Naive B cell (primary cell): ENCODE results near the gene ZNF337. TPM values are rescaled to one million over a fixed set of nuclear protein-coding genes. Genes with fewer than 3 reads are reported as not detected.
"Not testable (repeated sequence)": the region's sequence is repeated elsewhere in the genome, so short reads cannot be mapped to it uniquely, and the experiment has no call there.

Experiments used
- ATAC-seq, 2 donors: fragments of 150-1000 bp; cut with Tn5 transposase; 2 replicates each; pipeline ENCODE4 v1.10.0; 2021; ENCODE audit warnings: low read depth in 2 of 2, mild to moderate bottlenecking in 2 of 2, moderate library complexity in 2 of 2
- DNase-seq: peaks from one replicate; pipeline ENCODE4 v3.0.0; 2022
- H3K27ac Mint-ChIP-seq, 6 donors: one replicate each; pipeline ENCODE4 v1.8.0; 2020 to 2022; ENCODE audit warnings: mild to moderate bottlenecking in 6 of 6, mixed read lengths in 6 of 6, moderate library complexity in 5 of 6, inconsistent platforms in 2 of 6
- H3K27me3 Mint-ChIP-seq, 3 donors: one replicate each; pipeline ENCODE4 v1.8.0; 2021 to 2022; ENCODE audit warnings: mixed read lengths in 3 of 3, mild to moderate bottlenecking in 1 of 3
- H3K36me3 Mint-ChIP-seq, 2 donors: one replicate each; pipeline ENCODE4 v1.8.0; 2020 to 2022; ENCODE audit warnings: mixed read lengths in 2 of 2, inconsistent platforms in 1 of 2, mild to moderate bottlenecking in 1 of 2
- H3K4me1 Mint-ChIP-seq, 3 donors: one replicate each; pipeline ENCODE4 v1.8.0; 2020 to 2022; ENCODE audit warnings: mixed read lengths in 3 of 3, inconsistent platforms in 1 of 3, mild to moderate bottlenecking in 1 of 3, moderate library complexity in 1 of 3
- H3K4me3 Mint-ChIP-seq, 8 donors: one replicate each; pipeline ENCODE4 v1.8.0; 2020 to 2022; ENCODE audit warnings: mild to moderate bottlenecking in 8 of 8, mixed read lengths in 8 of 8, moderate library complexity in 8 of 8, inconsistent platforms in 2 of 8
- H3K9me3 Mint-ChIP-seq, 7 donors: one replicate each; pipeline ENCODE4 v1.8.0; 2020 to 2022; ENCODE audit warnings: mixed read lengths in 7 of 7, mild to moderate bottlenecking in 5 of 7, inconsistent platforms in 2 of 7, moderate library complexity in 1 of 7
- polyA plus RNA-seq, 6 donors: library from polyadenylated mRNA; unstranded; fragments of 300-500 nt; fragmentation: Illumina TruSeq; gene quantifications; one replicate each; pipeline ENCODE4 v1.2.3, GENCODE V29; 2021; ENCODE audit warnings: low read depth in 6 of 6

Gene ZNF337
- polyA plus RNA-seq, 6 donors from 2014 or later: 0.77 to 10.0 (median 7.8) TPM

GRCh38 chr20:25718896-25719809, 22.5 kb upstream of the ZNF337 start:
- H3K4me3 Mint-ChIP-seq, H3K4me1 Mint-ChIP-seq, DNase-seq, ATAC-seq, H3K27me3 Mint-ChIP-seq, H3K27ac Mint-ChIP-seq: not testable (repeated sequence)
- Mint-ChIP-seq H3K36me3 (peaks cover 45 to 52% of the 10 kb centered on the region in 2 donors), H3K9me3 (peaks cover 7 to 49% (median 36%) of the 10 kb centered on the region in 7 donors)

GRCh38 chr20:25707695-25708094, 11.0 kb upstream of the ZNF337 start:
- H3K27ac Mint-ChIP-seq: peak overlapping the region in 2 of 6 donors; percentile 8 to 30

GRCh38 chr20:25706793-25707192, 10.1 kb upstream of the ZNF337 start:
- DNase-seq: peak; percentile 20
- H3K36me3 Mint-ChIP-seq: peaks cover 0 to 20% of the 10 kb centered on the region in 2 donors
- peaks cover 1 to 7% (median 4%) of the 10 kb centered on the region in 7 donors for H3K9me3 Mint-ChIP-seq
- peak overlapping the region in 5 of 6 donors; percentile 21 to 86 (median 69) for H3K27ac Mint-ChIP-seq
- H3K4me1 Mint-ChIP-seq: peaks cover 17 to 47% (median 24%) of the 10 kb centered on the region in 3 donors
- peak overlapping the region in 6 of 8 donors; percentile 27 to 86 (median 44) for H3K4me3 Mint-ChIP-seq
- H3K27me3 Mint-ChIP-seq: no peaks in the 10 kb centered on the region
- peak; percentile 88 to 99 for ATAC-seq

More at GRCh38 chr20:25707695-25708094, 11.0 kb upstream of the ZNF337 start:
- Mint-ChIP-seq H3K4me3 (no peak overlapping the region), H3K9me3 (peaks cover 4 to 12% (median 10%) of the 10 kb centered on the region in 7 donors), H3K4me1 (peaks cover 17 to 40% (median 22%) of the 10 kb centered on the region in 3 donors), H3K36me3 (peaks cover 0 to 29% of the 10 kb centered on the region in 2 donors), H3K27me3 (no peaks in the 10 kb centered on the region)
- DNase-seq (no peak), ATAC-seq (no peak)

- H3K36me3 Mint-ChIP-seq: peaks cover 0 to 13% of the 10 kb centered on the region in 2 donors
- peak overlapping the region in 3 of 6 donors; percentile 8 to 93 (median 29) for H3K27ac Mint-ChIP-seq
- DNase-seq: no peak
- peak overlapping the region in 3 of 8 donors; percentile 20 to 75 (median 64) for H3K4me3 Mint-ChIP-seq
- H3K27me3 Mint-ChIP-seq: no peaks in the 10 kb centered on the region
- no peak for ATAC-seq
- peaks cover 3 to 9% (median 4%) of the 10 kb centered on the region in 7 donors for H3K9me3 Mint-ChIP-seq
- H3K4me1 Mint-ChIP-seq: peaks cover 17 to 41% (median 19%) of the 10 kb centered on the region in 3 donors
These were observed 9.2 kb upstream of the ZNF337 start for GRCh38 chr20:25705830-25706351.

GRCh38 chr20:25704303-25704702, 7.7 kb upstream of the ZNF337 start:
- DNase-seq, ATAC-seq, H3K27me3 Mint-ChIP-seq, H3K4me3 Mint-ChIP-seq: not testable (repeated sequence)
- peak overlapping the region in 1 of 6 donors; percentile 16 for H3K27ac Mint-ChIP-seq
- H3K4me1 Mint-ChIP-seq: peaks cover 17 to 41% (median 19%) of the 10 kb centered on the region in 3 donors
- H3K36me3 Mint-ChIP-seq: peaks cover 0 to 21% of the 10 kb centered on the region in 2 donors
- H3K9me3 Mint-ChIP-seq: peaks cover 4 to 24% (median 13%) of the 10 kb centered on the region in 7 donors

GRCh38 chr20:25700835-25701234, 4.2 kb upstream of the ZNF337 start:
- H3K27me3 Mint-ChIP-seq, ATAC-seq, DNase-seq: not testable (repeated sequence)
- Mint-ChIP-seq H3K4me3 (peak overlapping the region in 1 of 8 donors; percentile 58), H3K9me3 (peaks cover 4 to 19% (median 13%) of the 10 kb centered on the region in 7 donors), H3K4me1 (peaks cover 6 to 35% (median 15%) of the 10 kb centered on the region in 3 donors), H3K27ac (peak overlapping the region in 1 of 6 donors; percentile 53), H3K36me3 (peaks cover 0 to 21% of the 10 kb centered on the region in 2 donors)

GRCh38 chr20:25699914-25700313, 3.3 kb upstream of the ZNF337 start:
- Mint-ChIP-seq H3K27ac (no peak overlapping the region), H3K9me3 (peaks cover 4 to 19% (median 13%) of the 10 kb centered on the region in 7 donors), H3K4me1 (peaks cover 6 to 26% (median 22%) of the 10 kb centered on the region in 3 donors), H3K4me3 (peak overlapping the region in 1 of 8 donors; percentile 40), H3K27me3 (no peaks in the 10 kb centered on the region), H3K36me3 (peaks cover 0 to 21% of the 10 kb centered on the region in 2 donors)
- DNase-seq: no peak
- no peak for ATAC-seq

- H3K36me3 Mint-ChIP-seq: peaks cover 0 to 13% of the 10 kb centered on the region in 2 donors
- DNase-seq (no peak), ATAC-seq (no peak)
- peaks cover 5 to 33% (median 17%) of the 10 kb centered on the region in 3 donors for H3K4me1 Mint-ChIP-seq
- peaks cover 0 to 19% (median 13%) of the 10 kb centered on the region in 7 donors for H3K9me3 Mint-ChIP-seq
- H3K27ac Mint-ChIP-seq: peak overlapping the region; percentile 54 to 98 (median 90)
- peak overlapping the region; percentile 88 to 97 (median 96) for H3K4me3 Mint-ChIP-seq
- no peaks in the 10 kb centered on the region for H3K27me3 Mint-ChIP-seq
These were observed 436 bp upstream of the ZNF337 start for GRCh38 chr20:25697132-25697446.

GRCh38 chr20:25695532-25696370, 902 bp downstream of the ZNF337 start:
- peaks cover 0 to 13% (median 9%) of the 10 kb centered on the region in 7 donors for H3K9me3 Mint-ChIP-seq
- H3K4me3 Mint-ChIP-seq: peak overlapping the region; percentile 88 to 97 (median 96)
- no peaks in the 10 kb centered on the region for H3K27me3 Mint-ChIP-seq
- peaks cover 9 to 36% (median 16%) of the 10 kb centered on the region in 3 donors for H3K4me1 Mint-ChIP-seq
- H3K27ac Mint-ChIP-seq: peak overlapping the region; percentile 75 to 98 (median 85)
- ATAC-seq (no peak), DNase-seq (no peak)
- peaks cover 3 to 9% of the 10 kb centered on the region in 2 donors for H3K36me3 Mint-ChIP-seq

- H3K4me3 Mint-ChIP-seq: peak overlapping the region in 1 of 8 donors; percentile 71
- H3K27ac Mint-ChIP-seq: peak overlapping the region in 1 of 6 donors; percentile 70
These were observed 4.2 kb downstream of the ZNF337 start for GRCh38 chr20:25692499-25692898.

GRCh38 chr20:25690427-25690826, 6.2 kb downstream of the ZNF337 start:
- no peak for DNase-seq
- Mint-ChIP-seq H3K4me3 (no peak overlapping the region), H3K4me1 (peaks cover 8 to 24% (median 15%) of the 10 kb centered on the region in 3 donors), H3K9me3 (no peaks in the 10 kb centered on the region), H3K36me3 (peaks cover 0 to 3% of the 10 kb centered on the region in 2 donors), H3K27me3 (no peaks in the 10 kb centered on the region), H3K27ac (peak overlapping the region in 2 of 6 donors; percentile 32 to 40)
- ATAC-seq: no peak

More at GRCh38 chr20:25692499-25692898, 4.2 kb downstream of the ZNF337 start:
- Mint-ChIP-seq H3K9me3 (no peaks in the 10 kb centered on the region), H3K36me3 (peaks cover 0 to 3% of the 10 kb centered on the region in 2 donors), H3K27me3 (no peaks in the 10 kb centered on the region), H3K4me1 (peaks cover 9 to 32% (median 10%) of the 10 kb centered on the region in 3 donors)
- ATAC-seq: no peak
- no peak for DNase-seq
